K562 (cell line): ENCODE measurements around the gene POMT1. TPM values are rescaled to one million over a fixed set of nuclear protein-coding genes. Genes with fewer than 3 reads are reported as not detected.

ENCODE experiments used
- ATAC-seq: fragments of 200-7000 bp; cut with Tn5 transposase; 3 replicates; pipeline ENCODE4 v1.9.1; 2020; ENCODE audit warnings: moderate library complexity
- BruUV-seq: library from RNA; stranded (reverse); fragments of 400-500 nt; replicated peaks from 2 replicates; lab custom pipeline; 2021; lab: Mats Ljungman, UMichigan
- CTCF ChIA-PET: fragments of 300-600 bp; formaldehyde crosslinking; extraction: SDS; loops from one replicate; lab custom pipeline; 2021; ENCODE audit warnings: low intra/inter-chr PET ratio; lab: Yijun Ruan, JAX
- POLR2A ChIA-PET: fragments of 300-600, 350-650 bp; sonication (Branson Sonifier 250); formaldehyde crosslinking; extraction: SDS; loops from one replicate; lab custom pipeline; 2021; ENCODE audit warnings: antibody characterized with exemption, inconsistent platforms; lab: Yijun Ruan, JAX
- DNase-seq, 4 experiments: peaks; one replicate each; pipeline versions ENCODE4 v3.0.0 to v3.0.0-alpha.2; 2011 to 2018; ENCODE audit warnings: low spot score in 3 of 4, mixed read lengths in 3 of 4; ENCODE audit errors: extremely low read depth in 1 of 4
- FAIRE-seq: peaks from 2 replicates; lab custom pipeline; 2011; peaks lifted over from hg19 to GRCh38; lab: Jason Lieb, UNC
- H2AFZ ChIP-seq: 2 replicates; pipeline ENCODE4 v1.6.0; 2011; ENCODE audit warnings: low read depth, low read length, control low read depth, inconsistent platforms
- H3K27ac ChIP-seq: fragments of 200-600 bp; 3 replicates; pipeline ENCODE4 v1.8.0; 2011; ENCODE audit warnings: low read depth, mild to moderate bottlenecking, control low read depth, inconsistent platforms, low read length, moderate library complexity, mixed read lengths; ENCODE audit errors: extremely low read depth
- H3K27me3 ChIP-seq, 2 experiments: fragments of 300-600 bp in 1 of 2; 2 replicates in 1 of 2; 3 replicates in 1 of 2; pipeline versions ENCODE4 v1.6.0 to v1.8.0; 2011; ENCODE audit warnings: inconsistent platforms in 2 of 2, low read length in 2 of 2, mild to moderate bottlenecking in 1 of 2, mixed read lengths in 1 of 2, moderate library complexity in 1 of 2; ENCODE audit not compliant: control insufficient read depth in 2 of 2, insufficient read depth in 2 of 2
- H3K36me3 ChIP-seq: fragments of 300-600 bp; 3 replicates; pipeline ENCODE4 v1.8.0; 2011; ENCODE audit warnings: mild to moderate bottlenecking, low read length, inconsistent platforms; ENCODE audit not compliant: control insufficient read depth, insufficient read depth
- H3K4me1 ChIP-seq, 2 experiments: fragments of 200-600 bp in 1 of 2; replicated peaks in 1 of 2; 2 replicates in 1 of 2; 3 replicates in 1 of 2; pipeline versions ENCODE4 v1.5.1 to v1.8.0; 2011; ENCODE audit warnings: inconsistent platforms in 2 of 2, low read length in 2 of 2, mild to moderate bottlenecking in 1 of 2, mixed read lengths in 1 of 2, moderate library complexity in 1 of 2; ENCODE audit not compliant: control insufficient read depth in 2 of 2, insufficient read depth in 2 of 2
- H3K4me2 ChIP-seq: 2 replicates; pipeline ENCODE4 v1.6.1; 2011; ENCODE audit warnings: low read length, control low read depth, inconsistent platforms, mixed read lengths; ENCODE audit not compliant: insufficient read depth
- H3K4me3 ChIP-seq: fragments of 200-600 bp; sonication (generic), shearing (Covaris generic); 2 replicates; pipeline ENCODE4 v1.5.1; 2016; ENCODE audit warnings: control low read depth, inconsistent platforms
- H3K79me2 ChIP-seq: fragments of 200-600 bp; 3 replicates; pipeline ENCODE4 v1.8.0; 2011; ENCODE audit warnings: low read length, inconsistent platforms; ENCODE audit not compliant: control insufficient read depth, insufficient read depth
- H3K9ac ChIP-seq, 2 experiments: 2 replicates each; pipeline versions ENCODE4 v1.6.0 to v1.6.1; 2011; ENCODE audit warnings: low read depth in 2 of 2, low read length in 2 of 2, control low read depth in 1 of 2, inconsistent platforms in 1 of 2, mild to moderate bottlenecking in 1 of 2, mixed read lengths in 1 of 2; ENCODE audit not compliant: insufficient read depth in 1 of 2
- H3K9me1 ChIP-seq: one replicate; pipeline ENCODE4 v1.6.0; 2011; ENCODE audit warnings: inconsistent platforms, mild to moderate bottlenecking, low read length, moderate library complexity; ENCODE audit not compliant: control insufficient read depth, insufficient read depth
- H3K9me3 ChIP-seq: replicated peaks from 2 replicates; pipeline ENCODE4 v1.5.1; 2011; ENCODE audit warnings: low read depth, low read length, inconsistent platforms; ENCODE audit not compliant: control insufficient read depth, insufficient read depth
- H4K20me1 ChIP-seq: replicated peaks from 2 replicates; pipeline ENCODE4 v1.6.1; 2011; ENCODE audit warnings: low read length, inconsistent platforms, mixed read lengths; ENCODE audit not compliant: control insufficient read depth, insufficient read depth
- KAT8 ChIP-seq: fragments of 450-650 bp; IDR thresholded peaks from 2 replicates; pipeline ENCODE4 v1.6.1; 2016; ENCODE audit warnings: low read depth, mild to moderate bottlenecking
- POLR2B ChIP-seq: fragments of 450-650 bp; IDR thresholded peaks from 2 replicates; pipeline ENCODE4 v1.6.1; 2018; ENCODE audit warnings: low read depth; ENCODE audit not compliant: partially characterized antibody
- RBM22 ChIP-seq: fragments of 200-400 bp; formaldehyde crosslinking; IDR thresholded peaks from 2 replicates; pipeline ENCODE4 v1.6.1; 2018; ENCODE audit warnings: low read length, low read depth; ENCODE audit not compliant: poor library complexity, severe bottlenecking
- WGBS: fragments of 100-300 bp; shearing (Covaris generic); methylation state at CpG from one replicate; pipeline ENCODE4 v1.1.6; 2016; ENCODE audit warnings: low coverage, mixed read lengths; ENCODE audit not compliant: insufficient coverage; ENCODE audit errors: missing lambda C conversion rate; 5-methylcytosine and 5-hydroxymethylcytosine counted together
- in situ Hi-C: fragments of 300-500 bp; cut with MboI; formaldehyde crosslinking; loops from 4 replicates; pipeline ENCODE4 v1.15.0; 2018; ENCODE audit warnings: inconsistent platforms, mixed read lengths
- intact Hi-C: fragments of 100-400 bp; cut with micrococcal nuclease; formaldehyde crosslinking; loops from 2 replicates; pipeline ENCODE4 v1.14.2; 2022
- polyA plus RNA-seq, 8 experiments: library from polyadenylated mRNA; depleted of rRNA in 4 of 8; stranded (reverse) in 5 of 8; unstranded in 3 of 8; fragments of >200 nt; fragmentation: Nextera tagmentation in 2 of 8; fragmentation: Illumina TruSeq in 1 of 8; extraction: Ambion mirVana in 2 of 8; extraction: Trizol in 1 of 8; gene quantifications; 2 replicates each; pipeline versions ENCODE4 v1.2.1 to v1.2.3, GENCODE V29; 2011 to 2014; ENCODE audit warnings: inconsistent platforms in 1 of 8, missing spikeins in 1 of 8
- total RNA-seq, 7 experiments: library from RNA; depleted of rRNA in 6 of 7; stranded (reverse); fragments of >200 nt in 6 of 7; fragmentation: Illumina TruSeq in 2 of 7; extraction: Trizol in 2 of 7; gene quantifications; 2 replicates each; pipeline versions ENCODE4 v1.2.1 to v1.2.3, GENCODE V29; 2011 to 2021; ENCODE audit warnings: low replicate concordance in 1 of 7

POMT1 gene
- total and polyA plus RNA-seq, 9 of the 15 experiments (the other 6 are each of a cell fraction or from before 2014, with no cell fraction given): 1.8 to 23.5 (median 14.6) TPM

GRCh38 chr9:131481441-131482342 lies 21.0 kb upstream of the POMT1 start:
- Histone ChIP-seq H3K9ac (no peak overlapping the region), H2AFZ (no peak overlapping the region), H3K27me3 (no peaks in the 10 kb centered on the region), H3K9me1 (no peaks in the 10 kb centered on the region), H3K27ac (no peak overlapping the region), H3K4me1 (peaks cover 0 to 2% of the 10 kb centered on the region in 2 experiments; a peak in 1 of 5 replicates), H3K36me3 (peaks cover 96% of the 10 kb centered on the region), H3K4me3 (no peak overlapping the region), H3K79me2 (no peaks in the 10 kb centered on the region), H3K9me3 (no peaks in the 10 kb centered on the region), H3K4me2 (no peak overlapping the region), H4K20me1 (peaks cover 8% of the 10 kb centered on the region)
- TF ChIP-seq RBM22 (peak; percentile 65), KAT8 (no peak), POLR2B (no peak)
- intact Hi-C loops (no loop called here), in situ Hi-C loops (no loop called here)
- WGBS: 91% methylated on average over 17 of the region's 19 CpGs
- ChIA-PET CTCF (no interaction called here), POLR2A (interaction anchor here (0.6 to 1.1 kb wide), 5 partner anchors 12 to 161 kb away, joined by 3 to 5 read pairs (median 3); no protein-coding TSS in a partner anchor)
- no peak for ATAC-seq
- BruUV-seq: no TSS peak
- no peak for FAIRE-seq
- no peak for DNase-seq
